HG03565 (cell line): Measurements from ENCODE around the gene TRIM52.
A peak's percentile ranks its signal among the peaks of the same experiment; 100 is the strongest.

Experiments
- ATAC-seq: cut with Tn5 transposase; IDR thresholded peaks from one replicate; pipeline ENCODE4 v1.9.1; 2021; ENCODE audit warnings: mild to moderate bottlenecking, moderate library complexity; ENCODE audit not compliant: unreplicated experiment

Gene TRIM52

DNA sequence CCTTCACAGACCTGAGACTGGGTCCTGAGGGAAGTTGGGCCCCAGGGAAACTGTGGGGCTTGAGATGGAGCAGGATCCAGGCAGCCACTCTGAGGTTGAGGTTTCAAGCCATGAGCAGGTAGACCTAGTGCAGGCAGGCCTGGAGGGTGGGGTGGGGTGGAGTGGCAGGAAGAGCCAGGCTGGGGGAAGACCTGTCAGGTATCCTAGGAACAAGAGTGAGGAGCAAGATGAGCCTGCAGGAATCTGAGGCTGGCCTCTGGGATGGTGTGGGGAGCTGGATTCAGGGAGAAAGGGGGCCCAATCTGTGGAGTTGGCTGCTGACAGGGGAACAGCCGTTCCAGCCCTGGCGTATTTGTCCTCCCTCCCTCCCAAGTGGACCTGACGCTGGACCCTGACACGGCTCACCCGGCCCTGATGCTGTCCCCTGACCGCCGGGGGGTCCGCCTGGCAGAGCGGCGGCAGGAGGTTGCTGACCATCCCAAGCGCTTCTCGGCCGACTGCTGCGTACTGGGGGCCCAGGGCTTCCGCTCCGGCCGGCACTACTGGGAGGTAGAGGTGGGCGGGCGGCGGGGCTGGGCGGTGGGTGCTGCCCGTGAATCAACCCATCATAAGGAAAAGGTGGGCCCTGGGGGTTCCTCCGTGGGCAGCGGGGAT lies 27.0 kb downstream of the TRIM52 start:
- ATAC-seq = no peak

- no peak for ATAC-seq
These were observed 27.7 kb downstream of the TRIM52 start for GRCh38 chr5:181233088-181233800.

DNA sequence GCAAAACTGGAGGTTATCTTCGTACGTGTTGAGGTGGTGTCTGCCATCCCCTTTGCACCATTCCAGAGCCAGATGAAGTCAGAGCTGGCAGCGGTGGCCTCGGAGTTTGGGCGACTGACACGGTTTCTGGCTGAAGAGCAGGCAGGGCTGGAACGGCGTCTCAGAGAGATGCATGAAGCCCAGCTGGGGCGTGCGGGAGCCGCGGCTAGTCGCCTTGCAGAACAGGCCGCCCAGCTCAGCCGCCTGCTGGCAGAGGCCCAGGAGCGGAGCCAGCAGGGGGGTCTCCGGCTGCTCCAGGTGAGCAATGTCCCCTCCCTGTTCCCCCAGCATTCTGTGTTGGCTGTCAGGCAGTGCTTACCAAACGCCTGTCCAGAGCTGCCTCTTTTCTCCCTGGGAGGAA lies 28.4 kb downstream of the TRIM52 start:
- ATAC-seq = no peak

- ATAC-seq = no peak
These were observed 29.5 kb downstream of the TRIM52 start for GRCh38 chr5:181231432-181231831.

DNA sequence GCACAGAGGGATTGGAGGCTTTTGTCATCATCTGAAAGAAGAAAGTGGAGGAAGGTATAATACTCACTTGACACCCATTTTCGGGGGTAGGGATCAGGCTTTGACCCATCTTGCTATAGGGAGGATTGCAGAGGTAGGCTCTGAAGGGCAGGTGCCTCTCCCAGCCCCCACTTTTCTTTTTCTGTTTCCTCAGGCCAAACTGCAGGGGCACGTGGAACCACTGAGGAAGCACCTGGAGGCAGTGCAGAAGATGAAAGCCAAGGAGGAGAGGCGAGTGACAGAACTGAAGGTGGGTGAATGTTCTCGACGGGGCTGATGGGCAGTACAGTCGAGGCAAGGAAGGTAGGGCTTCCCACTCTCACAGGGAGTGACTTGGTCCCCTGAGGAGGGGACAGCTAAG lies 30.4 kb downstream of the TRIM52 start:
- no peak for ATAC-seq

DNA sequence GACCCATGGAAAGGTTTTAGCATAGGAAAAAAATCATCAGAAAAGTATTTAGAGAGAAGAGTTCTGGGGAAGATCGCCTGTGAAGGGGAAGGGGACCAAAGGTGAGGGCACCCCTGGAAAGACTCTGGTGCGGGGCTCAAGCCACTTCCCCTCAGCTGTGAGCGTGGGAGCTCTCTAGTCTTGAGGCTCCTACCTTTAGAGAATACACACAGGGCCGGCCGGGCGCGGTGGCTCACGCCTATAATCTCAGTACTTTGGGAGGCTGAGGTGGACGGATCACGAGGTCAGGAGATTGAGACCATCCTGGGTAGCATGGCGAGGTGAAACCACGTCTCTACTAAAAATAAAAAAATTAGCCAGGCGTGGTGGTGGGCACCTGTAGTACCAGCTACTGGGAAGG lies 30.9 kb downstream of the TRIM52 start:
- ATAC-seq = no peak

GRCh38 chr5:181224390-181225229 lies 36.3 kb downstream of the TRIM52 start:
- ATAC-seq = no peak

DNA sequence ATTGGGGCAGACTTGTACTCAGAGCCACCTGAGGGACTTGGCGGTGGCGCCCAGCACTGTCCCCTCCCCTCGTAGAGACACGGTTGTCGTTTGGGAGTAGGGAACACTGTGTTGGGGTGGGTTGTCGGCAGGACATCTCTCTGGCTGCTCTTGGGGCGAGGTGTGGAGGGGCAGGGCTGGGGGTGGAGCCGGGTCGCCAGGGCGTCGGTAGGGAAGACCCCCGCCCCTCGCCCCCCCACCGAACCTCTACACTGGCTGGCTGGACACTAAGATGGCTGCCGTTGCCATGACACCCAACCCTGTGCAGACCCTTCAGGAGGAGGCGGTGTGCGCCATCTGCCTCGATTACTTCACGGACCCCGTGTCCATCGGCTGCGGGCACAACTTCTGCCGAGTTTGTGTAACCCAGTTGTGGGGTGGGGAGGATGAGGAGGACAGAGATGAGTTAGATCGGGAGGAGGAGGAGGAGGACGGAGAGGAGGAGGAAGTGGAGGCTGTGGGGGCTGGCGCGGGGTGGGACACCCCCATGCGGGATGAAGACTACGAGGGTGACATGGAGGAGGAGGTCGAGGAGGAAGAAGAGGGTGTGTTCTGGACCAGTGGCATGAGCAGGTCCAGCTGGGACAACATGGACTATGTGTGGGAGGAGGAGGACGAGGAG lies 37.1 kb downstream of the TRIM52 start:
- ATAC-seq = no peak

- ATAC-seq = peak; percentile 37
These were observed 37.8 kb downstream of the TRIM52 start, which contains the start of gene TRIM41 for GRCh38 chr5:181223058-181223728. TRIM41 (plus strand) TSS chr5:181223281; CDS start chr5:181224000, 719 bp downstream.

DNA sequence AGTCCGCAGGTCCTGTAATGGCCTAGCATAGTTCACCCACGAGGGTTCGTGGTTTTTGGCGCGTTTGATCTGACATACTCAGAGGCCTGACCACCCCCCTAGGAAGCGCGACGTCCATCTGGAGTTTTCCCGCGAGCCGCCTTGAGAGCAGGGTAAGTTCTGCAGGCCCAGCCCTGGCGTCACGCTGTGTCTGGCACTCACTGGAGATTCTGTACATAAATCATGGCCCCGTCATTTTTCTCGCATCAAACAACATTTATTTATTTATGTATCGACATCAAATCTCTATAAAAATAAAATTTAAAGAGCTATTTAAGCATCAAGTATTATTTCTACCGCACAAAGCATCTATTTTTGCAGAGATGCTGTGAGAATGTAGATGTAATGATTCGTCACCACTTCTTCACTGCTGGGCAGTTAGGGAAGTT lies 38.3 kb downstream of the TRIM52 start:
- ATAC-seq = peak; percentile 0

DNA sequence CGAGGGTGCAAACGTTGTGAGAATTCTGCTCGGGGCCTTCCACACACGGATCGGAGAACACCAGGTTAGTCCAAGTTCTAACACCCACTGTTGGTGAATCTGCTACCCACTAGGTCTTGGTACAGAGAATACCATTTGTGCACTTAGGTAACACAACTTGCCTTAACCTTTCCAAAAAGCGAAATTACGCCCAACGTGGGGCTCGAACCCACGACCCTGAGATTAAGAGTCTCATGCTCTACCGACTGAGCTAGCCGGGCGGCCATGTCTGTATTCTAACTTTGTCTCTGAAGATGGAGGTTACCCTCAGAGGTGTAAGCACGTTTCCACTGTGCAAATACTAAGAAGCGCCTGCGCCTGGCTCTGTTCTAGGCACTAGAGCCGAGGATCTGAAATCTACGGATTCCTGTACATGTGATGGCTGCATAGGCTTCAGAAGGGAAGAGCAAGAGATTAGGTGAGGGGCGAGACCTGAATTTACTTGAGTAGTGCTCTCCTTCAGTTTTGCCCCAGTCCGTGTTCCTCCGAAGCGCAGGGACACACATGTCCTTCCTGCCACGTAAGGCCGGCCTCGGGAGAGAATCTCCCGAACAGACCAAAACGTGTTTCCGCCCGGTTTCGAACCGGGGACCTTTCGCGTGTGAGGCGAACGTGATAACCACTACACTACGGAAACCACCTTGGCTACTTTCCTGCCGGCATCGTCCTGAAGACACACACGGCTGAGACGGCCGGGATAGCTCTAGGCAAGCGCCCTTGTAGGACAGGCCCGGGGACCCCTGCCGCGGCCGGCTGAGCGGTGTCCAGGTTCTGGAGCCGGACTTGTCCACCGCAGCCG lies 38.9 kb downstream of the TRIM52 start:
- peak; percentile 26 for ATAC-seq

GRCh38 chr5:181221105-181221791 lies 39.7 kb downstream of the TRIM52 start:
- ATAC-seq = no peak

- no peak for ATAC-seq
These were observed 40.8 kb downstream of the TRIM52 start for GRCh38 chr5:181220178-181220515.

DNA sequence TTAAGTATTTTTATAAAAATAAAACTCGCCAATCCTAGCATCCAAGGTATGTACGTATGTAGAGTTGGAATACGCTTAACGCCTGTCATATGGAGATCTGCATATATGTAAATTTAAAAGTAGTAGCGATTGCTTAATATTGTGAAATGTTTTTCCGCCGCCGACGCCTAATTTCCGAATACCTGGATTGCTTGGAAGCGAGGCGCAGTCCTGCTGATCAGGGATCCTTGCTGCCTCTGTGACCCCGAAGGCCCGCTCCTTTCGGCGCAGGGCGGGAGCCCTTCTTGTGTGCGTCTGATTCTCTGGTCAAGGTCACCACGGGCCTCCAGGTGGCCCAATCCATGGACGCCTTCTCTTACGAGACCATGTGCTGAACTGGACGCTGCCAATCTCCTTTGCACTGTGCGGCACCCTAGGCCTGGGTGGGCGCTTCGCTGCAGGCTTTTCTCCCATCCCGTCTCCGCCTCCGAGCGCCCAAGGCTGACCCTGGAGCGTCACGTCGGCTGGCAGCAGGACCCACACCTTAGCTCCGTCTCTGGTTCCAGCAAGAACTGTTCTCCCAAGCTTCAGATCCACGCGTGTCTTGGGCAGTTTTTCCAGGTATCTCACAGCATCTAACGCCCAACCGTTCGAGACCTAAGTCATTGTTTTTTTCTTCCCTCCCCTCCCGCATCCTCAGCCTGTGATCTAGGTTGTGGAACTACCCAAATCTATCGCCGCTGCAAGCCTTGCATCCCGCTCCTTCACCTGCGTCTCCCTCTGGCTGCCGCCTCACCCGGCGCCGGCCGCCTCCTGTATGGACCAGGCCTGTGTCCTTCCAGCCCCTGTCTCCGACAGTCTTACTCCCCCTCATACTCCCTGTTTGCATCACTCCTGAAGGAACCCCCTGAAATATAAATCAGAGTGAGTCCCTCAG lies 41.4 kb downstream of the TRIM52 start:
- ATAC-seq = no peak

DNA sequence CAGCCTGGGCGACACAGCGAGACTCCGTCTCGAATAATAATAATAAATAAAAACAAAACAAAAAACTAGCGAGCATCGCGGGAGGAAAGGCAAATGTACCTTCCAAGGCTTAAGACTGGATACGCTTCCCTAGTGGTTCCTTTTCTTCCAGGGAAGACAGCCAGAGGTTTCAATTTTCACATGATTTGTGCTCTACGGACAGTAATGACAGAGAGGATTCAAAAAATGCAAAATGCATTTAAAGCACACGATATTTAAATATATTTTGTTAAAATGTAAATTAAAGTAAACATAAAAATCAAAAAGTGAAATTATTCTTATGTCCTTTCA lies 42.2 kb downstream of the TRIM52 start:
- ATAC-seq = no peak

GRCh38 chr5:181217803-181218062 lies 43.2 kb downstream of the TRIM52 start:
- peak; percentile 8 for ATAC-seq

DNA sequence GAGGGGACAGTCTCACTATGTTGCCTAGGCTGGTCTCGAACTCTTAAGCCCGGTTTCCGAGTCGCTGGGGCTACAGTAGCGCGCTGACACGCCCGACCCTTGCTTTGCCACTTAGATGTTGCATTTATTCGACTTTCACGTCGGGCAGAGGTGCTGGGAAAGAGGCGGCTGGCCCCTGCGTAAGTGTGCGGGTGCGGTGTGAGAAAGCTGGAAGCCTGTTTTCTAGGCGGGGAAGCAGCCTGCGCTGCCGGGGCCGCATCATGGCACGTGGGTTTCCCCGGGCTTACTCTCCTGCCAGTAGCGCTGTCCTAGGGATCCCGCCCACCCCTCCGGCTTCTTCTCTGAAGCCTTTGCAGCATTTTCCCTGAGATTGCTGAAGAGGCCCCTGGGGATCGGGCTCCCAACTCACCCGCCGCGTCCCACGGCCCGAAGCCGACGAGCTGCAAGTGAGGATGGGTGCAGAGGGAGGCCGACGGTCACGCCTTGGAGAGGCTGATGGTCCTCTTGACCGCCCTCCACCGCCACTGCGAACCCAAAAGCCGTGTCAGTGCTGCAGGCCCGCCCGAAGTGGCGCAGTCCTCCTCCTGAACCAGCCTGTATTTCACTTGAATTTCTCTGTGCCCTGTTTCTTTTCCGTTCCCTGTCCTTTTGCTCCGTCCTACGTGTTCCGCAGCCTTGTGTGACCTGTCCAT lies 43.7 kb downstream of the TRIM52 start:
- ATAC-seq = peak; percentile 2
